T-cell (primary cell): Measurements from ENCODE around the gene TTC19. TPM values are rescaled to one million over a fixed set of nuclear protein-coding genes. Genes with fewer than 3 reads are reported as not detected.

ENCODE experiments used
- ATAC-seq, 4 experiments: fragments of 200-7000 bp in 3 of 4; fragments of 150-1000 bp in 1 of 4; cut with Tn5 transposase; replicated peaks in 1 of 4; 1 replicate in 3 of 4; 2 replicates in 1 of 4; pipeline ENCODE4 v1.10.0; 2021; ENCODE audit warnings: moderate library complexity in 3 of 4, mild to moderate bottlenecking in 2 of 4, moderate number of reproducible peaks in 1 of 4
- CTCF ChIA-PET, 2 donors: fragments of 300-600 bp; sonication (Branson Sonifier 250); formaldehyde crosslinking; loops; one replicate each; lab custom pipeline; 2022; ENCODE audit warnings: antibody characterized with exemption in 2 of 2; lab: Charles Lee
- POLR2A ChIA-PET, 2 donors: fragments of 300-600 bp; sonication (Branson Sonifier 250); formaldehyde crosslinking; loops; one replicate each; lab custom pipeline; 2022; ENCODE audit warnings: antibody characterized with exemption in 2 of 2; lab: Charles Lee
- DNase-seq, 35 experiments: peaks; one replicate each; pipeline versions ENCODE4 v3.0.0 to v3.0.0-alpha.2; 2013 to 2023
- H3K27ac ChIP-seq: one replicate; pipeline ENCODE4 v1.5.1; 2013; ENCODE audit warnings: low read length
- H3K27me3 ChIP-seq, 2 experiments: replicated peaks in 1 of 2; 1 replicate in 1 of 2; 2 replicates in 1 of 2; pipeline versions ENCODE4 v1.6.1 to v1.7.0; 2013; ENCODE audit warnings: low read length in 1 of 2, mixed read lengths in 1 of 2; ENCODE audit not compliant: control insufficient read depth in 2 of 2, insufficient read depth in 2 of 2; ENCODE audit errors: extremely low read depth in 1 of 2
- H3K36me3 ChIP-seq, 2 donors: 1 replicate in 1 of 2; 2 replicates in 1 of 2; pipeline versions ENCODE4 v1.6.1 to v1.7.0; 2013; ENCODE audit warnings: low read length in 1 of 2; ENCODE audit not compliant: control insufficient read depth in 2 of 2, insufficient read depth in 1 of 2; ENCODE audit errors: extremely low read depth in 1 of 2
- H3K4me1 ChIP-seq, 2 experiments: 1 replicate in 1 of 2; 2 replicates in 1 of 2; pipeline versions ENCODE4 v1.6.1 to v1.7.0; 2013; ENCODE audit warnings: low read length in 2 of 2, mixed read lengths in 1 of 2; ENCODE audit not compliant: insufficient read depth in 2 of 2, control insufficient read depth in 1 of 2; ENCODE audit errors: extremely low read depth in 1 of 2
- H3K4me3 ChIP-seq, 2 donors: 1 replicate in 1 of 2; 2 replicates in 1 of 2; pipeline versions ENCODE4 v1.5.1 to v1.7.0; 2013; ENCODE audit warnings: mild to moderate bottlenecking in 2 of 2, low read length in 1 of 2, moderate library complexity in 1 of 2; ENCODE audit not compliant: control insufficient read depth in 1 of 2; ENCODE audit errors: extremely low read depth in 1 of 2
- H3K9me3 ChIP-seq: 2 replicates; pipeline ENCODE4 v1.7.0; 2013
- H3K27ac Mint-ChIP-seq, 2 donors: one replicate each; pipeline ENCODE4 v1.8.0; 2020 to 2021; ENCODE audit warnings: mild to moderate bottlenecking in 2 of 2, mixed read lengths in 2 of 2
- H3K27me3 Mint-ChIP-seq, 2 donors: one replicate each; pipeline ENCODE4 v1.8.0; 2021 to 2022; ENCODE audit warnings: mixed read lengths in 2 of 2
- H3K36me3 Mint-ChIP-seq: one replicate; pipeline ENCODE4 v1.8.0; 2021; ENCODE audit warnings: mixed read lengths
- H3K4me1 Mint-ChIP-seq, 3 donors: one replicate each; pipeline ENCODE4 v1.8.0; 2020 to 2022; ENCODE audit warnings: mixed read lengths in 3 of 3, mild to moderate bottlenecking in 1 of 3
- H3K4me3 Mint-ChIP-seq, 3 donors: one replicate each; pipeline ENCODE4 v1.8.0; 2020 to 2022; ENCODE audit warnings: mild to moderate bottlenecking in 3 of 3, mixed read lengths in 3 of 3, moderate library complexity in 3 of 3
- H3K9me3 Mint-ChIP-seq, 3 donors: one replicate each; pipeline ENCODE4 v1.8.0; 2020 to 2022; ENCODE audit warnings: mixed read lengths in 3 of 3
- WGBS: methylation state at CpG from one replicate; pipeline ENCODE4 v1.1.5; 2013; ENCODE audit warnings: missing lambda C conversion rate; ENCODE audit not compliant: insufficient coverage; 5-methylcytosine and 5-hydroxymethylcytosine counted together
- total RNA-seq, 35 experiments: library from RNA in 6 of 35; stranded (reverse) in 6 of 35; fragments of 120-200 nt in 1 of 35; gene quantifications; one replicate each; pipeline versions ENCODE4 v1.2.1 to v1.2.4 and lab custom pipeline; 2013 to 2026

The TTC19 gene
- total RNA-seq, 5 donors from 2014 or later (not counting 1 experiment from before 2014, with no cell fraction given): 39.2 to 58.6 (median 42.2) TPM

DNA sequence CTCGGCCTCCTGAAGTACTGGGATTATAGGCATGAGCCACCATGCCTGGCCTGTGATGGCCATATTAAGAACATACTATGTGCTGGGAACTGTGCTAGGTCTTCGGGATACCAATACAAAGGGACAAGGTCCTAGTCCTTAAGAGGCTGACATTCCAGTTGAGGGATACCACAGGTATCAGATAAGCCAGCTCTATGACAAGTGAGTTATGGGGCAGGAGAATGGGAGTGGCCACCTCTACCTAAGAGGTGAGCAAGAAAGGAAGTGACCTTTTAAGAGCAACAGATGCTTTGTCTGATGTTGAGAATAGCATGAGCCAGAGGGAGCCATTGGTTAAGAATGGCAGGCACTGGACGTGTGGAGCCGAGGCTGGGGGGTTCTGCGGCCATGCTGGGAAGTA, 27.7 kb upstream of the TTC19 start:
- POLR2A ChIA-PET: no interaction called here

DNA sequence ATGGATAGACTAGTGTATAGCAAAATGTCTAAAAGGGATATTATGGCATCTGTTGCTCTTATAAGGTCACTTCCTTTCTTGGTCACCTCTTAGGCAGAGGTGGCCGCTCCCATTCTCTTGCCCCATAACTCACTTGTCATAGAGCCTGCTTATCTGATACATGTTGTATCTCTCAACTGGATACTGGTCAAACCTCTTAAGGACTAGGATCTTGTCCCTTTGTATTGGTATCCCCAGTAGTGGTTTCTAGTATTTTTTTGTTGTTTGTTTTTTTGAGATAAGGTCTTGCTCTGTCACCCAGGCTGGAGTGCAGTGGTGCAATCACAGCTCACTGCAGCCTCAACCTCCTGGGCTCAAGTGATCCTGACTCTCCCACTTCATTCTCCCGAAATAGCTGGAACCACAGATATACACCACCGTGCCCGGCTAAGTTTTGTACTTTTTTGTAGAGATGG, 27.1 kb upstream of the TTC19 start:
- Mint-ChIP-seq H3K27me3 (peaks cover 0 to 4% of the 10 kb centered on the region in 2 donors), H3K36me3 (peaks cover 15% of the 10 kb centered on the region), H3K4me1 (peaks cover 0 to 10% (median 3%) of the 10 kb centered on the region in 3 donors), H3K9me3 (no peaks in the 10 kb centered on the region), H3K27ac (no peak overlapping the region), H3K4me3 (no peak overlapping the region)
- Histone ChIP-seq H3K9me3 (no peaks in the 10 kb centered on the region), H3K27me3 (peaks cover 0 to 12% of the 10 kb centered on the region in 2 experiments), H3K36me3 (peaks cover 2 to 15% of the 10 kb centered on the region in 2 donors), H3K4me3 (no peak overlapping the region), H3K4me1 (peaks cover 0 to under 1% of the 10 kb centered on the region in 2 experiments), H3K27ac (no peak overlapping the region)
- DNase-seq (no peak), ATAC-seq (no peak)
- WGBS: 92% methylated on average over 2 of the region's 4 CpGs
- ChIA-PET POLR2A (no interaction called here), CTCF (no interaction called here)

More for the DNA sequence above, 27.7 kb upstream of the TTC19 start:
- H3K9me3 Mint-ChIP-seq: no peaks in the 10 kb centered on the region
- no peak overlapping the region for H3K4me3 ChIP-seq
- no peak overlapping the region for H3K27ac Mint-ChIP-seq
- peaks cover 0 to 16% (median 6%) of the 10 kb centered on the region in 3 donors for H3K4me1 Mint-ChIP-seq
- DNase-seq (no peak), ATAC-seq (no peak)
- H3K27me3 ChIP-seq: peaks cover 0 to 19% of the 10 kb centered on the region in 2 experiments
- H3K27ac ChIP-seq: no peak overlapping the region
- H3K9me3 ChIP-seq: no peaks in the 10 kb centered on the region
- WGBS: 100% methylated on average over 5 of the region's 5 CpGs
- peaks cover 3 to 7% of the 10 kb centered on the region in 2 experiments for H3K4me1 ChIP-seq
- H3K4me3 Mint-ChIP-seq: no peak overlapping the region
- peaks cover 0 to 4% of the 10 kb centered on the region in 2 donors for H3K27me3 Mint-ChIP-seq
- CTCF ChIA-PET: interaction anchor here in 1 of 2 donors (0.7 kb wide), 1 partner anchor 80 kb away, joined by 6 read pairs; no protein-coding TSS in a partner anchor
- H3K36me3 Mint-ChIP-seq: peaks cover 11% of the 10 kb centered on the region
- H3K36me3 ChIP-seq: peaks cover 2 to 11% of the 10 kb centered on the region in 2 donors

DNA sequence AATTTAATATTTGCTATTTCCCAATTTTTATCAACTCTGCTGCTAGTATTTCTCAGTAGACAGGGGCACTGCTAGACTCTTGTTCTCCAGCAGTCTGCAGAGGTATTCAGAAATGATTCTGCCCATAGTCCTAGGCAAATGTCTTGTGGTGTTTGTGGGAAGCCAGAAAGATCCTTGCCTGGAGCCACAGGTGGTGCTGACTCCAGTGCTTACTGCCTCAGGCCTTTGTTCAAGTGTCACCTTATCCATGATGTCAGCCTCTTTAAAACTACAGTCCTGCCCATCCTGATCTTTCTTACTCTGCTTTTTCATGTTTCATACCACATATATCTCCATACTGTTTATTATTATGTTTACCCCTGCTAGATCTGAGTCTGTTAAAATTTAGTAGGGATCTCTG, 26.6 kb upstream of the TTC19 start:
- H3K36me3 ChIP-seq: peaks cover 2 to 20% of the 10 kb centered on the region in 2 donors
- H3K27ac ChIP-seq: no peak overlapping the region
- H3K27me3 Mint-ChIP-seq: peaks cover 0 to 4% of the 10 kb centered on the region in 2 donors
- H3K4me3 Mint-ChIP-seq: no peak overlapping the region
- H3K27ac Mint-ChIP-seq: no peak overlapping the region
- CTCF ChIA-PET: no interaction called here
- H3K9me3 Mint-ChIP-seq: no peaks in the 10 kb centered on the region
- H3K9me3 ChIP-seq: no peaks in the 10 kb centered on the region
- H3K27me3 ChIP-seq: peaks cover 0 to 9% of the 10 kb centered on the region in 2 experiments
- no peak overlapping the region for H3K4me3 ChIP-seq
- ATAC-seq: no peak
- peaks cover 0 to 5% (median 0%) of the 10 kb centered on the region in 3 donors for H3K4me1 Mint-ChIP-seq
- no peaks in the 10 kb centered on the region for H3K4me1 ChIP-seq
- peaks cover 19% of the 10 kb centered on the region for H3K36me3 Mint-ChIP-seq
- POLR2A ChIA-PET: no interaction called here
- DNase-seq: no peak

DNA sequence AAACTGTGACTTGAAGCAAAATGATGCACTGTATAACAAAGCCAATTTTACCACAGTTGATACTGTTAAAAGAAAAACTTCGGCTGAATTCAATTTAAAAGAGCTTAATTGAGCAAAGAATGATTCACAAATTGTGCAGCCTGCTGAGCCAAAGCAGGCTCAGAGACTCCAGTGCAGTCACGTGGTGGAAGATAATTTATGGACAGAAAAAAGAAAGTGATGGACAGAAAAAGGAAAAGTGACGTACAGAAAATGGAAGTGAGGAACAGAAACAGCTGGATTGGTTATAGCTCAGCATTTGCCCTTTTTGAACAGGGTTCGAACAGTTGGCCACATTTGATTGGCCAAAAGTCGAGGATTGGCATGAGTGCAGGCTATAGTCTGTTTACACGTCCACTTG, 25.8 kb upstream of the TTC19 start:
- Mint-ChIP-seq H3K36me3 (peaks cover 21% of the 10 kb centered on the region), H3K4me3 (no peak overlapping the region), H3K9me3 (no peaks in the 10 kb centered on the region), H3K4me1 (no peaks in the 10 kb centered on the region), H3K27me3 (no peaks in the 10 kb centered on the region), H3K27ac (no peak overlapping the region)
- no peak overlapping the region for H3K4me3 ChIP-seq
- no peak for DNase-seq
- peaks cover 0 to 2% of the 10 kb centered on the region in 2 experiments for H3K27me3 ChIP-seq
- WGBS: 92% methylated on average over 3 of the region's 6 CpGs
- no peak for ATAC-seq
- H3K27ac ChIP-seq: no peak overlapping the region
- H3K4me1 ChIP-seq: no peaks in the 10 kb centered on the region
- peaks cover 2 to 21% of the 10 kb centered on the region in 2 donors for H3K36me3 ChIP-seq
- H3K9me3 ChIP-seq: no peaks in the 10 kb centered on the region
- ChIA-PET CTCF (no interaction called here), POLR2A (no interaction called here)

DNA sequence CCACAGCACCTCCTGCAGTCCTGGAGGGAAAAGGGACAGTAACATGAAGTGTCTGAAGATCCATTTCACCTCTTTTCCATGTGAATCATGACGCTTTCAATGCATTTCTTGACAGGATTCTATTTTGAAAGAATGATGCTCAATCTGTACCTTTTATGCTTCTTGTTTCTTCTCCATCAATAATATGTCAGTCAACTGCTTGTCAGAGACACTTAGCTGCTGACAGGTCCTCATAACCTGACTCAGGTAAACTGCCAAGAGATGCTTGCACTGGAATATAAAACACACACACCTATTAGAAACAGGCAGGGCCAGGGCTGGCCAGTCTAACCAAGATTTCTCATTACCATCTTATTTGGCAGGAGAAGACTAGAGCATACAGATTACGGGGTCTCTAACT, 21.7 kb upstream of the TTC19 start:
- Mint-ChIP-seq H3K36me3 (peaks cover 45% of the 10 kb centered on the region), H3K4me3 (no peak overlapping the region), H3K27ac (no peak overlapping the region), H3K4me1 (peaks cover 7 to 11% (median 11%) of the 10 kb centered on the region in 3 donors), H3K9me3 (no peaks in the 10 kb centered on the region), H3K27me3 (no peaks in the 10 kb centered on the region)
- Histone ChIP-seq H3K36me3 (peaks cover 2 to 48% of the 10 kb centered on the region in 2 donors), H3K9me3 (no peaks in the 10 kb centered on the region), H3K27ac (no peak overlapping the region), H3K4me3 (no peak overlapping the region), H3K27me3 (no peaks in the 10 kb centered on the region), H3K4me1 (peaks cover 0 to 5% of the 10 kb centered on the region in 2 experiments)
- 100% methylated on average over 1 of the region's 2 CpGs for WGBS
- CTCF ChIA-PET: no interaction called here
- DNase-seq: no peak
- ATAC-seq: no peak
- POLR2A ChIA-PET: no interaction called here

DNA sequence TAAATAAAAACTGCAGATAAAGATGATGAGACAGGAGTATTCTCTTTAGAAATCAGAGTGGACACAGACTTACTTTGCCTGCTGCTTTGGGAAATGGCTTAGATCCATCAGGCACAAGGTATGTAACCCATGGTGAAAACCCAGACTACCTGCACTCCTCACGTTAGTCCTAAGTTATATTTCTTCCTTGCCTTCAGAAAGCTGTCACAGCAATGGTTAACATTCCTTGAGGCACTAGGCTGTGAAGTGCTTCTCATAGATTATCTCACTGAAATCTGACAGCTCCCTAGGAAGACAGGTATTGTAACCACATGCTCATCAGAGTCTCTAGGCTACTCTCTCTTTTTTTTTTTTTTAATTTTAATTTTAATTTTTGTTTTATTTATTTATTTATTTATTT, 21.0 kb upstream of the TTC19 start:
- H3K9me3 ChIP-seq: no peaks in the 10 kb centered on the region
- peaks cover 7 to 11% (median 11%) of the 10 kb centered on the region in 3 donors for H3K4me1 Mint-ChIP-seq
- POLR2A ChIA-PET: no interaction called here
- H3K36me3 Mint-ChIP-seq: peaks cover 45% of the 10 kb centered on the region
- H3K9me3 Mint-ChIP-seq: no peaks in the 10 kb centered on the region
- H3K4me3 ChIP-seq: no peak overlapping the region
- peaks cover 0 to 5% of the 10 kb centered on the region in 2 experiments for H3K4me1 ChIP-seq
- peaks cover 2 to 52% of the 10 kb centered on the region in 2 donors for H3K36me3 ChIP-seq
- no peaks in the 10 kb centered on the region for H3K27me3 Mint-ChIP-seq
- H3K4me3 Mint-ChIP-seq: no peak overlapping the region
- no peaks in the 10 kb centered on the region for H3K27me3 ChIP-seq
- no peak for ATAC-seq
- H3K27ac ChIP-seq: no peak overlapping the region
- no peak overlapping the region for H3K27ac Mint-ChIP-seq
- CTCF ChIA-PET: no interaction called here
- no peak for DNase-seq
- WGBS: 60% methylated on average over 1 of the region's 1 CpG
